ENCODE results near the gene CCBE1.

DNA sequence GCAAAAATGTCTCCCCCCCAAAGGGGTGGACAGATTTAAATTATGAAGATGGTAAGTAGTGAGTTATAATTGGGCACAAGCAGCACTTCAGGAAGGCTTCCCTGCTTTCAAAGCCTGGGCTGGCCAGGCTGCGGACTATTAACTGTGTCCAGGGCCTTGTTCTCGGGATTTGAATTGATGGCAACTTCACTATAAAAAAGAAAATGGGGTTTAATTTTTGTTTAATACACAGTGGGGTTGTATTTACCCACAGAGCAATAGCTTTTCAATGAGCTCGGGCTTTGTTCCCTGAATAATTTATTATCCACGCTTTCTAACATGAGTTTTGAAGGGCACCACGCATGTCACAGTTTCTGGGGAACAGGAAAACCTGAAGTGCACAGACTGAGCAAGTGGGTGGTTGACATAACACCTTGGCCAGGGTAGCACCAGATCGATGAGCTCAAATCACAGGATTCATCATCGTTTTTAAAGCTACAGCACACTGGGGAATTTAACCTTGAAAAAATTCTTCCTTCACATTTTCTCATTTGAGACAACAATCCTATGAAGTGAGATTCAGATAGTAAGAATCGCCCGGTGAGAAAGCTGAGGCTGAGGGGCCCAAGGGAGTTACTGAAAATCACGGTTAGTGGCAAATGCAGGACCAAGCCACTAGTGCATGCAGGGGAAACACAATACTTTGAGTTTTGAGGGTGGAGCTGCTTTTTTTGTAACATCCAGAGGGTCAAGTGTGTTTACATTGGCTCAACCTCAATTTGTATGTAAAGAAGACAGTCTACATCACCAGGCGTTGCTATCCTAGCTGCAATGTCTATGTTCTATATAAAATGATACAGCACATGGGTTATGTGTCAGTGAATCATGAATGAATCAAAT is 309.3 kb downstream of the CCBE1 start:
- TF ChIP-seq, protein P1, sequence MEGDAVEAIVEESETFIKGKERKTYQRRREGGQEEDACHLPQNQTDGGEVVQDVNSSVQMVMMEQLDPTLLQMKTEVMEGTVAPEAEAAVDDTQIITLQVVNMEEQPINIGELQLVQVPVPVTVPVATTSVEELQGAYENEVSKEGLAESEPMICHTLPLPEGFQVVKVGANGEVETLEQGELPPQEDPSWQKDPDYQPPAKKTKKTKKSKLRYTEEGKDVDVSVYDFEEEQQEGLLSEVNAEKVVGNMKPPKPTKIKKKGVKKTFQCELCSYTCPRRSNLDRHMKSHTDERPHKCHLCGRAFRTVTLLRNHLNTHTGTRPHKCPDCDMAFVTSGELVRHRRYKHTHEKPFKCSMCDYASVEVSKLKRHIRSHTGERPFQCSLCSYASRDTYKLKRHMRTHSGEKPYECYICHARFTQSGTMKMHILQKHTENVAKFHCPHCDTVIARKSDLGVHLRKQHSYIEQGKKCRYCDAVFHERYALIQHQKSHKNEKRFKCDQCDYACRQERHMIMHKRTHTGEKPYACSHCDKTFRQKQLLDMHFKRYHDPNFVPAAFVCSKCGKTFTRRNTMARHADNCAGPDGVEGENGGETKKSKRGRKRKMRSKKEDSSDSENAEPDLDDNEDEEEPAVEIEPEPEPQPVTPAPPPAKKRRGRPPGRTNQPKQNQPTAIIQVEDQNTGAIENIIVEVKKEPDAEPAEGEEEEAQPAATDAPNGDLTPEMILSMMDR (IDR thresholded peaks at IDR 0.05), result no peak
- no peak for TF ChIP-seq POLR2A (IDR thresholded peaks at IDR 0.05)

Measured in uterus (tissue), 2 donors.